NK-92 (cell line): ENCODE results near the gene SH3BP1.
A peak's percentile ranks its signal among the peaks of the same experiment; 100 is the strongest.

Source experiments
- DNase-seq: peaks from one replicate; lab custom pipeline; 2025; ENCODE audit not compliant: unreplicated experiment; lab: John Stamatoyannopoulos, UW

The SH3BP1 gene

GRCh38 chr22:37658133-37659065 lies 18.9 kb downstream of the SH3BP1 start, which contains the start of gene PDXP:
TSS of gene PDXP (plus strand) at chr22:37658723. CDS start at chr22:37658783, 60 bp downstream.
- DNase-seq = peak; percentile 80

GRCh38 chr22:37659066-37659896 lies 19.8 kb downstream of the SH3BP1 start:
- no peak for DNase-seq

GRCh38 chr22:37659897-37660708 lies 20.6 kb downstream of the SH3BP1 start:
- DNase-seq = no peak

- DNase-seq = no peak
Observed at GRCh38 chr22:37660709-37661045, 21.2 kb downstream of the SH3BP1 start.

- no peak for DNase-seq
Observed at GRCh38 chr22:37661160-37661924, 21.9 kb downstream of the SH3BP1 start.

GRCh38 chr22:37662039-37662438 lies 22.6 kb downstream of the SH3BP1 start:
- DNase-seq = no peak

- no peak for DNase-seq
Observed at GRCh38 chr22:37663521-37664140, 24.2 kb downstream of the SH3BP1 start.

- DNase-seq = no peak
Observed at GRCh38 chr22:37664249-37665101, 25.0 kb downstream of the SH3BP1 start.

- DNase-seq = no peak
Observed at GRCh38 chr22:37665487-37665886, 26.0 kb downstream of the SH3BP1 start.

GRCh38 chr22:37669586-37669985 lies 30.1 kb downstream of the SH3BP1 start:
- DNase-seq = no peak

- DNase-seq = no peak
Observed at GRCh38 chr22:37672206-37672919, 32.9 kb downstream of the SH3BP1 start.

- DNase-seq = no peak
Observed at GRCh38 chr22:37672920-37673455, 33.5 kb downstream of the SH3BP1 start.

- DNase-seq = no peak
Observed at GRCh38 chr22:37674248-37674647, 34.8 kb downstream of the SH3BP1 start.

- DNase-seq = no peak
Observed at GRCh38 chr22:37674951-37675929, 35.8 kb downstream of the SH3BP1 start, which contains the start of gene LGALS1. TSS of gene LGALS1 (plus strand) at chr22:37675636. CDS start at chr22:37675703, 67 bp downstream.

- DNase-seq = no peak
Observed at GRCh38 chr22:37675930-37676735, 36.7 kb downstream of the SH3BP1 start.
